Measurements from ENCODE around the gene PTCD1.

GRCh38 chr7:99408379-99409191 lies 30.0 kb downstream of the PTCD1 start, which contains the start of the genes BUD31 and PDAP1:
- TF ChIP-seq CTCF (IDR thresholded peaks at IDR 0.05): peak; percentile 17
- no peak for TF ChIP-seq EZH2 (IDR thresholded peaks at IDR 0.05)
- TF ChIP-seq EZH2phosphoT487 (IDR thresholded peaks at IDR 0.05): no peak
